Lung (tissue), 12 donors: ENCODE results near the gene ZFYVE28. TPM values are rescaled to one million over a fixed set of nuclear protein-coding genes. Genes with fewer than 3 reads are reported as not detected.
A peak's percentile ranks its signal among the peaks of the same experiment; 100 is the strongest.

Source experiments
- ATAC-seq: fragments of 200-7000 bp; cut with Tn5 transposase; one replicate; pipeline ENCODE4 v1.9.1; 2020; ENCODE audit warnings: moderate number of reproducible peaks; ENCODE audit not compliant: insufficient read depth, low FRiP score
- DNase-seq, 3 donors: peaks; one replicate each; pipeline ENCODE4 v3.0.0-alpha.2; 2013 to 2017
- H3K27ac ChIP-seq, 2 donors: one replicate each; pipeline ENCODE4 v1.5.1; 2013; ENCODE audit warnings: mild to moderate bottlenecking in 2 of 2, moderate library complexity in 2 of 2, control low read depth in 1 of 2, inconsistent platforms in 1 of 2, low read depth in 1 of 2, low read length in 1 of 2
- H3K27me3 ChIP-seq, 3 donors: one replicate each; pipeline ENCODE4 v1.5.1; 2013; ENCODE audit warnings: low read length in 2 of 3; ENCODE audit not compliant: control insufficient read depth in 3 of 3, insufficient read depth in 3 of 3
- H3K36me3 ChIP-seq, 4 donors: one replicate each; pipeline ENCODE4 v1.5.1; 2013; ENCODE audit warnings: low read length in 4 of 4, mild to moderate bottlenecking in 1 of 4, moderate library complexity in 1 of 4; ENCODE audit not compliant: control insufficient read depth in 4 of 4, insufficient read depth in 4 of 4
- H3K4me1 ChIP-seq, 5 donors: one replicate each; pipeline ENCODE4 v1.5.1; 2013; ENCODE audit warnings: low read length in 5 of 5, mild to moderate bottlenecking in 2 of 5, moderate library complexity in 1 of 5; ENCODE audit not compliant: control insufficient read depth in 5 of 5, insufficient read depth in 5 of 5
- H3K4me3 ChIP-seq: one replicate; pipeline ENCODE4 v1.5.1; 2013; ENCODE audit warnings: mild to moderate bottlenecking, control low read depth, moderate library complexity
- H3K9ac ChIP-seq, 2 donors: one replicate each; pipeline ENCODE4 v1.5.1; 2013; ENCODE audit warnings: low read length in 2 of 2, control low read depth in 1 of 2; ENCODE audit not compliant: insufficient read depth in 1 of 2
- H3K9me3 ChIP-seq, 4 donors: one replicate each; pipeline ENCODE4 v1.5.1; 2013; ENCODE audit warnings: low read length in 3 of 4, mild to moderate bottlenecking in 1 of 4, moderate library complexity in 1 of 4; ENCODE audit not compliant: control insufficient read depth in 4 of 4, insufficient read depth in 3 of 4
- CTCF ChIP-seq: IDR thresholded peaks from 2 replicates; pipeline ENCODE4 v1.5.1; 2012; ENCODE audit warnings: mild to moderate bottlenecking; ENCODE audit errors: control extremely low read depth, extremely low read depth
- WGBS, 2 donors: extraction: QIAGEN DNeasy Blood & Tissue Kit; methylation state at CpG; one replicate each; pipeline ENCODE4 v1.1.7; 2013; 5-methylcytosine and 5-hydroxymethylcytosine counted together
- polyA plus RNA-seq, 2 donors: library from polyadenylated mRNA; stranded (reverse); fragments of 200-250 nt; gene quantifications; one replicate each; pipeline ENCODE4 v1.2.1, GENCODE V29; 2013
- total RNA-seq, 2 donors: library from RNA; depleted of rRNA in 1 of 2; stranded (reverse); fragments of >200 nt in 1 of 2; gene quantifications; one replicate each; pipeline ENCODE4 v1.2.1, GENCODE V29; 2014 to 2021
- donor health status: control.
- donor health status: control.
- donor health status: Bipolar disorder and iron deficiency.
- donor health status: healthy.
- donor health status: DM: yes; HTN: yes; CAD: no.

The ZFYVE28 gene
- total and polyA plus RNA-seq, 4 donors, result 6.8 to 10.3 (median 7.6) TPM

GRCh38 chr4:2246384-2247127, 171.9 kb downstream of the ZFYVE28 start:
- no peak for ATAC-seq

GRCh38 chr4:2245787-2246275, 172.6 kb downstream of the ZFYVE28 start:
- no peak for TF ChIP-seq CTCF
- Histone ChIP-seq H3K9ac (no peak overlapping the region), H3K4me3 (no peak overlapping the region), H3K4me1 (peaks cover 0 to 14% (median 5%) of the 10 kb centered on the region in 5 donors), H3K9me3 (no peaks in the 10 kb centered on the region), H3K36me3 (peaks cover under 1 to 35% (median 10%) of the 10 kb centered on the region in 4 donors), H3K27ac (peak overlapping the region in 1 of 2 donors; percentile 65), H3K27me3 (no peaks in the 10 kb centered on the region)
- 80 to 91% methylated on average over 7 of the region's 7 CpGs for WGBS, 2 donors
- DNase-seq (no peak), ATAC-seq (no peak)

More at GRCh38 chr4:2246384-2247127, 171.9 kb downstream of the ZFYVE28 start:
- Histone ChIP-seq H3K4me1 (peaks cover 0 to 9% (median 5%) of the 10 kb centered on the region in 5 donors), H3K27me3 (no peaks in the 10 kb centered on the region), H3K27ac (no peak overlapping the region), H3K36me3 (peaks cover 3 to 42% (median 14%) of the 10 kb centered on the region in 4 donors), H3K9me3 (no peaks in the 10 kb centered on the region), H3K9ac (no peak overlapping the region), H3K4me3 (no peak overlapping the region)
- TF ChIP-seq CTCF, result no peak
- 93 to 95% methylated on average over 19 of the region's 19 CpGs for WGBS, 2 donors
- DNase-seq, result peak in 1 of 3 donors; percentile 9

- DNase-seq, result no peak
- whole genome bisulfite sequencing, 2 donors, result 54 to 68% methylated on average over 7 of the region's 7 CpGs
Observed at GRCh38 chr4:2245057-2245786, 173.2 kb downstream of the ZFYVE28 start.

More at GRCh38 chr4:2245057-2245786, 173.2 kb downstream of the ZFYVE28 start:
- TF ChIP-seq CTCF, result no peak
- ATAC-seq, result no peak
- H3K36me3 ChIP-seq, result peaks cover 0 to 30% (median 10%) of the 10 kb centered on the region in 4 donors
- H3K27me3 ChIP-seq, result no peaks in the 10 kb centered on the region
- no peaks in the 10 kb centered on the region for H3K9me3 ChIP-seq
- no peak overlapping the region for H3K9ac ChIP-seq
- peaks cover 3 to 20% (median 5%) of the 10 kb centered on the region in 5 donors for H3K4me1 ChIP-seq
- H3K27ac ChIP-seq, result peak overlapping the region in 1 of 2 donors; percentile 65
- no peak overlapping the region for H3K4me3 ChIP-seq
